ENCODE data around the gene CTAGE1.

DNA sequence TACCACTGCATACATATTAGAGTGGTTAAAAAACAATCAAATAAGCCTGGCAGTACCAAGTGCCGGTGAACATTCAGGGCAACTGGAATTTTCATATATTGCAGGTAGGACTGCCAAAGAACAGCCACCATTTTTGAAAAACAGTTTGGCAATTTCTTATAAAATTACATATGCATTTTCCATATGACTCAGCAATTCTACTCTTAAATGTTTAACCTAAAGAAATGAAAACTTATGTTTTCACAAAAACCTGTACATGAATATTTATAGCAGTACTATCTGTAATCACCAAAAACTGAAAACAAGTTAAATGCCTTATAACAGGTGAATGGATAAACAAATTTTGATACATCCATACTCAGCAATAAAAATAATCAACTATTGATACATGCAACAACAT, 39.9 kb downstream of the CTAGE1 start:
- TF ChIP-seq CTCF (conservative IDR thresholded peaks at IDR 0.05; ENCODE audit: low read length) (no peak), EZH2phosphoT487 (IDR thresholded peaks at IDR 0.05; ENCODE audit: borderline replicate concordance, low read depth, low read length) (no peak)
